Activated CD8-positive, alpha-beta memory T cell treated with anti-CD3 and anti-CD28 coated beads for 48 hours (primary cell): Measurements from ENCODE around the gene CP.
"Not testable (repeated sequence)": the region's sequence is repeated elsewhere in the genome, so short reads cannot be mapped to it uniquely, and the experiment has no call there.

Experiments
- DNase-seq, 3 experiments: peaks; one replicate each; pipeline ENCODE4 v3.0.0-alpha.2; 2020; ENCODE audit warnings: low read depth in 2 of 3, low spot score in 2 of 3

Gene CP

GRCh38 chr3:149227591-149228268 lies 6.1 kb upstream of the CP start:
- DNase-seq = no peak

GRCh38 chr3:149226776-149227175 lies 5.1 kb upstream of the CP start:
- DNase-seq = no peak

- DNase-seq = no peak
These were observed 3.3 kb upstream of the CP start for GRCh38 chr3:149224736-149225594.

GRCh38 chr3:149223461-149223820 lies 1.8 kb upstream of the CP start:
- DNase-seq = no peak

- DNase-seq = not testable (repeated sequence)
These were observed 2.1 kb downstream of the CP start for GRCh38 chr3:149219380-149220121.

GRCh38 chr3:149217347-149217746 lies 4.3 kb downstream of the CP start:
- DNase-seq = no peak

GRCh38 chr3:149216193-149216869 lies 5.3 kb downstream of the CP start:
- no peak for DNase-seq

GRCh38 chr3:149215515-149215914 lies 6.1 kb downstream of the CP start:
- no peak for DNase-seq

- DNase-seq = no peak
These were observed 6.9 kb downstream of the CP start for GRCh38 chr3:149214702-149215101.

- DNase-seq = no peak
These were observed 9.2 kb downstream of the CP start for GRCh38 chr3:149212386-149212785.

GRCh38 chr3:149209431-149209830 lies 12.2 kb downstream of the CP start:
- no peak for DNase-seq

- DNase-seq = no peak
These were observed 14.2 kb downstream of the CP start for GRCh38 chr3:149207475-149207874.

- DNase-seq = no peak
These were observed 17.1 kb downstream of the CP start for GRCh38 chr3:149204390-149204991.

- no peak for DNase-seq
These were observed 17.9 kb downstream of the CP start for GRCh38 chr3:149203758-149204157.

- DNase-seq = no peak
These were observed 22.2 kb downstream of the CP start for GRCh38 chr3:149199474-149199873.

GRCh38 chr3:149198611-149199010 lies 23.0 kb downstream of the CP start:
- no peak for DNase-seq

GRCh38 chr3:149197669-149198068 lies 24.0 kb downstream of the CP start:
- DNase-seq = no peak

- DNase-seq = not testable (repeated sequence)
These were observed 24.6 kb downstream of the CP start for GRCh38 chr3:149196805-149197592.

GRCh38 chr3:149195221-149195620 lies 26.4 kb downstream of the CP start:
- DNase-seq = no peak

GRCh38 chr3:149188494-149188893 lies 33.1 kb downstream of the CP start:
- DNase-seq = no peak
